Neuronal stem cell (in vitro differentiated cells): ENCODE data around the gene DPYSL4.

Source experiments
- DNase-seq: peaks from one replicate; pipeline ENCODE4 v3.0.0-alpha.2; 2013; ENCODE audit warnings: low spot score
- H2AFZ ChIP-seq: one replicate; pipeline ENCODE4 v1.6.1; 2013; ENCODE audit warnings: mild to moderate bottlenecking, low read length, inconsistent platforms
- H2AK5ac ChIP-seq: 2 replicates; pipeline ENCODE4 v1.6.1; 2013; ENCODE audit warnings: low read depth, mild to moderate bottlenecking, inconsistent platforms, low read length, moderate library complexity, mixed read lengths
- H2BK120ac ChIP-seq: 2 replicates; pipeline ENCODE4 v1.6.1; 2013; ENCODE audit warnings: low read depth, mild to moderate bottlenecking, inconsistent platforms, low read length, moderate library complexity, mixed read lengths
- H2BK12ac ChIP-seq: one replicate; pipeline ENCODE4 v1.6.1; 2013; ENCODE audit warnings: low read length, inconsistent platforms
- H2BK15ac ChIP-seq: 2 replicates; pipeline ENCODE4 v1.6.1; 2013; ENCODE audit warnings: mild to moderate bottlenecking, low read length, inconsistent platforms, mixed read lengths
- H2BK5ac ChIP-seq: one replicate; pipeline ENCODE4 v1.6.1; 2013; ENCODE audit warnings: inconsistent platforms, mild to moderate bottlenecking, low read length, moderate library complexity
- H3K14ac ChIP-seq: one replicate; pipeline ENCODE4 v1.6.1; 2013; ENCODE audit warnings: low read length, inconsistent platforms
- H3K18ac ChIP-seq: 2 replicates; pipeline ENCODE4 v1.6.1; 2013; ENCODE audit warnings: low read length, inconsistent platforms
- H3K23ac ChIP-seq: 2 replicates; pipeline ENCODE4 v1.6.1; 2013; ENCODE audit warnings: low read depth, mild to moderate bottlenecking, mixed read lengths, low read length, inconsistent platforms; ENCODE audit not compliant: poor library complexity
- H3K27ac ChIP-seq: replicated peaks from 3 replicates; pipeline ENCODE4 v1.5.1; 2013; ENCODE audit warnings: low read length, inconsistent platforms
- H3K27me3 ChIP-seq, 3 experiments: 2 replicates each; pipeline ENCODE4 v1.6.1; 2013; ENCODE audit warnings: low read length in 3 of 3, mild to moderate bottlenecking in 2 of 3, inconsistent platforms in 1 of 3, low read depth in 1 of 3, mixed read lengths in 1 of 3, moderate library complexity in 1 of 3; ENCODE audit not compliant: control insufficient read depth in 3 of 3, insufficient read depth in 3 of 3
- H3K36me3 ChIP-seq, 2 donors: replicated peaks in 1 of 2; 2 replicates each; pipeline ENCODE4 v1.6.1; 2013; ENCODE audit warnings: low read length in 2 of 2; ENCODE audit not compliant: control insufficient read depth in 2 of 2, insufficient read depth in 2 of 2
- H3K4ac ChIP-seq: 2 replicates; pipeline ENCODE4 v1.6.1; 2013; ENCODE audit warnings: inconsistent platforms, mild to moderate bottlenecking, low read length, moderate library complexity
- H3K4me1 ChIP-seq, 2 donors: 1 replicate in 1 of 2; 2 replicates in 1 of 2; pipeline ENCODE4 v1.6.1; 2013; ENCODE audit warnings: low read length in 2 of 2, low read depth in 1 of 2; ENCODE audit not compliant: control insufficient read depth in 2 of 2, insufficient read depth in 1 of 2
- H3K4me2 ChIP-seq: one replicate; pipeline ENCODE4 v1.6.1; 2013; ENCODE audit warnings: mild to moderate bottlenecking, low read length, inconsistent platforms; ENCODE audit not compliant: insufficient read depth, poor library complexity, severe bottlenecking
- H3K4me3 ChIP-seq, 2 donors: 2 replicates each; pipeline ENCODE4 v1.5.1; 2013; ENCODE audit warnings: low read length in 2 of 2, mild to moderate bottlenecking in 2 of 2, inconsistent platforms in 1 of 2, moderate library complexity in 1 of 2
- H3K79me1 ChIP-seq: one replicate; pipeline ENCODE4 v1.6.1; 2013; ENCODE audit warnings: low read depth, mild to moderate bottlenecking, inconsistent platforms, low read length, moderate library complexity
- H3K9ac ChIP-seq: one replicate; pipeline ENCODE4 v1.6.1; 2013; ENCODE audit warnings: mild to moderate bottlenecking, low read depth, low read length, inconsistent platforms; ENCODE audit not compliant: poor library complexity
- H3K9me3 ChIP-seq, 2 donors: replicated peaks in 1 of 2; 2 replicates each; pipeline versions ENCODE3 to v1.6.1; 2013; ENCODE audit warnings: low read length in 2 of 2, mild to moderate bottlenecking in 2 of 2, inconsistent platforms in 1 of 2, low read depth in 1 of 2, mixed read lengths in 1 of 2, moderate library complexity in 1 of 2; ENCODE audit not compliant: control insufficient read depth in 2 of 2, insufficient read depth in 1 of 2
- H4K8ac ChIP-seq: one replicate; pipeline ENCODE4 v1.6.1; 2013; ENCODE audit warnings: low read depth, mild to moderate bottlenecking, inconsistent platforms, low read length, moderate library complexity
- H4K91ac ChIP-seq: one replicate; pipeline ENCODE4 v1.6.1; 2013; ENCODE audit warnings: low read length, low read depth, mild to moderate bottlenecking, inconsistent platforms; ENCODE audit not compliant: poor library complexity
- WGBS, 2 donors: extraction: QIAGEN DNeasy Blood & Tissue Kit; methylation state at CpG; one replicate each; pipeline ENCODE4 v1.1.7; 2013; ENCODE audit warnings: missing lambda C conversion rate in 2 of 2, mixed read lengths in 1 of 2; ENCODE audit not compliant: insufficient read length in 2 of 2, insufficient replicate concordance in 1 of 2; ENCODE audit errors: extremely low coverage in 2 of 2; 5-methylcytosine and 5-hydroxymethylcytosine counted together

The DPYSL4 gene

DNA sequence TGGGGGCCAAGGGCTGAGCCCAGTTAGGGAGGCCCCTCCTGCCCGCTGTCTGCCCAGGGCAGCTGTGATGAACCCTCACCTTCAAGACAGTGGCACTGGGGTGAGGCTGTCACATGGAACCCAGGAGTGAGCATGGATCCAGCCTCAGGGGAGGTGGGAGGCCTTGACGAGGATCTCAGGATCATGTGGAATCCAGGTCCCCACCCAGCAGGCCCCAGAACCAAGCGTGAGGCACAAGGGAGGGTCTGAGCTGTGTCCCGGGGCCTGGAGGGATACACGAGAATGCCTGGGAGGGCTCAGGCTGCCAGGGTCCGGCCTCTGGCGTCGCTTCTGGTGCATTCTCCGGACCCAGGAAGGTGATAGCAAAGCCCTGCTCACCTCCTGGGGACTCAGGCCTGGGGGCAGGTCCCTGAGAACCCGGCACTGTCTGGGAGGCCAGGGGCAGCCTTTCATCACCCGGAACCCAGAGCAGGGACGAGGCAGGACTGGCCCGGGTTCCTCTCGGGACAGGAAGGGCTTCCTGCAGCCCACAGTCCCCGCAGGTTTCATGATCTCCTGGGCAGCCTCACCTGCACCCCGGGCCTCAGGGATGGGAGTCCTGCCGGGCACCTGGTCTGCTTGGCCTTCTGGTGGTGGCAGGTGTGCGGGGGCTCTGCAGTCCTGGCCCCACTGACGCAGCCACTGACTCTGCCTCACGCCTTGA, 17.5 kb downstream of the DPYSL4 start:
- no peaks in the 10 kb centered on the region for H3K9me3 ChIP-seq
- no peak overlapping the region for H2BK120ac ChIP-seq
- peak overlapping the region; percentile 82 for H4K8ac ChIP-seq
- DNase-seq, result no peak
- no peaks in the 10 kb centered on the region for H3K27me3 ChIP-seq
- no peak overlapping the region for H3K9ac ChIP-seq
- H3K4me2 ChIP-seq, result no peak overlapping the region
- WGBS, 2 donors, result no CpG with 5 or more reads among the region's 20 CpGs
- no peak overlapping the region for H2BK15ac ChIP-seq
- H3K27ac ChIP-seq, result no peak overlapping the region
- H3K4me3 ChIP-seq, result no peak overlapping the region
- H4K91ac ChIP-seq, result no peak overlapping the region
- peak overlapping the region; percentile 55 for H3K23ac ChIP-seq
- no peak overlapping the region for H2BK12ac ChIP-seq
- no peak overlapping the region for H3K18ac ChIP-seq
- no peak overlapping the region for H3K4ac ChIP-seq
- H2BK5ac ChIP-seq, result peak overlapping the region; percentile 24
- H3K36me3 ChIP-seq, result peaks cover 20 to 63% of the 10 kb centered on the region in 2 donors
- no peaks in the 10 kb centered on the region for H3K79me1 ChIP-seq
- no peak overlapping the region for H2AFZ ChIP-seq
- H2AK5ac ChIP-seq, result no peak overlapping the region
- peak overlapping the region; percentile 38 for H3K14ac ChIP-seq
- H3K4me1 ChIP-seq, result no peaks in the 10 kb centered on the region

DNA sequence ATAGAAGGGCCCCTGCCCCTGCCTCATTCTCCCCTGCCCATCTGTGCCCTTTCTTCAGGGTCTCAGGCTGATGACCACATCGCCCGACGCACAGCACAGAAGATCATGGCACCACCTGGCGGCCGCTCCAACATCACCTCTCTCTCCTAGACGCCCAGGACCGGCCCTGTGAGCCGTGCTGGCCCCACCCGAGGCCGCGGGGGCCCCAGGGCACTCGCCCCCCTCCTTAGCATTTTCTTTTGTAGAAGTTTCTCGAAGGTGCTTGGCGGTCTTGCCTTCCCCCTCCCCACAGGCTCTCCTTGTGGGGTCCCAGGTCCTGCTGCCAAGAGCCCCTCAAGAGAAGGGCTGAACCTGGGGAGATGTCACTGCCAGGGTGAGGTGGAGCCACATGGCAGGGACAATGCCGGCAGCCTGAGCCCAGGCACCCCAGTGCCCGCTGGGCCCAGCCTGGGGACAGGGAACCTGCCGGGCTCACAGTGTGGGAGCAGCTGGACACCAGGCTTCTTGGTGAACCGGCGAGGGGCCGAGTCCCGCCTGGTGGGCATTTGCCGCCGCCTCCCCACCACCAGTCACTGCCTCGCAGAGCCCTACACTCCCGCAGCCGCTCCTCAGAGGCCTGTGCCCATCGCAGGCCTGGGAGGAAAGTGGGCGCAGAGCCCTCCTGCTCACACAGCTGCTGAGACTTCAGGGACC, 18.2 kb downstream of the DPYSL4 start:
- Histone ChIP-seq H3K27ac (no peak overlapping the region), H2BK12ac (no peak overlapping the region), H3K4me2 (no peak overlapping the region), H2AK5ac (peak overlapping the region; percentile 63), H3K9me3 (no peaks in the 10 kb centered on the region), H4K8ac (peak overlapping the region; percentile 82), H3K23ac (peak overlapping the region; percentile 55), H3K79me1 (no peaks in the 10 kb centered on the region), H3K4me1 (no peaks in the 10 kb centered on the region), H3K9ac (no peak overlapping the region), H3K18ac (peak overlapping the region; percentile 11), H3K14ac (no peak overlapping the region), H2BK15ac (no peak overlapping the region), H2BK5ac (peak overlapping the region; percentile 24), H3K4me3 (no peak overlapping the region), H4K91ac (no peak overlapping the region), H2AFZ (no peak overlapping the region), H3K27me3 (no peaks in the 10 kb centered on the region), H3K36me3 (peaks cover 20 to 57% of the 10 kb centered on the region in 2 donors), H3K4ac (no peak overlapping the region), H2BK120ac (no peak overlapping the region)
- no peak for DNase-seq
- no CpG with 5 or more reads among the region's 28 CpGs for WGBS, 2 donors

DNA sequence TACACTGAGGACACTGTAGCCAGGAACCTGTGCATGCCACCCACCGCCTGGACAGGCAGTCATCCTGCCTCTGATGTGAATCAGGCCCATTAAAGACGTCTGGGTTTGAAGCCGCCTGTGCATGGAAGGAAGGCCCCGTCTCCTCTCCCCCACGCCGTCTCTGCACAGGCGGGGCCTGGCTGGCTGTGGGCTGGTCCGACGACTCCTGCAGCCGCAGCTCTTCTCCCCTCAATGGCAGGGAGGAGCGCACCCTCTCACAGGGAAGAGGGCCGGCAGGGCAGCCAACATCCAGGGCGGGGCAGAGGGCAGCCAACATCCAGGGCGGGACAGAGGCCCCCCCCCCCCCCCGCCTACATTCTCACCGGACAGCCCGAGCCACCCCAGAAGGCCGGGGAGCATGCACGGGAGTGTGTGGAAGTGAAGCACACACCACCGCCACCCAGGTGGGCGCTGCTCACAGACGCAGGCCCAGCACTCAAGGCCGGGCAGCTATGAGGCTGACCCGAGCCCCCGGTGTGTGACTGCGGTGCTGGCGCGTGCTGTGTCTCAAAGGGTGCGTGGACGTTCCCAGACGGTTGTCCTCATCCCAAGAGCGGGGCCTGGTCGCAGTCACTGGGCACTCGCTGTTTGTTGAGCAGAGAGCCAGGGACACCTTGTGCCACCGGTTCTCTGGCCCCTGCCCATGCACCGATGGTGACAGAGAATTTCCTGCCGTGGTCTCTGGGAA, 19.1 kb downstream of the DPYSL4 start:
- Histone ChIP-seq H3K14ac (peak overlapping the region; percentile 38), H3K4me3 (no peak overlapping the region), H3K36me3 (peaks cover 15 to 48% of the 10 kb centered on the region in 2 donors), H3K4me2 (no peak overlapping the region), H2AFZ (no peak overlapping the region), H4K8ac (no peak overlapping the region), H3K27me3 (no peaks in the 10 kb centered on the region), H2BK15ac (no peak overlapping the region), H3K4ac (no peak overlapping the region), H3K9ac (no peak overlapping the region), H2BK5ac (no peak overlapping the region), H2BK120ac (no peak overlapping the region), H3K18ac (no peak overlapping the region), H3K9me3 (no peaks in the 10 kb centered on the region), H3K23ac (peak overlapping the region; percentile 65), H2AK5ac (no peak overlapping the region), H2BK12ac (no peak overlapping the region), H4K91ac (no peak overlapping the region), H3K4me1 (no peaks in the 10 kb centered on the region), H3K27ac (no peak overlapping the region), H3K79me1 (no peaks in the 10 kb centered on the region)
- DNase-seq, result no peak
- no CpG with 5 or more reads among the region's 37 CpGs for WGBS, 2 donors

DNA sequence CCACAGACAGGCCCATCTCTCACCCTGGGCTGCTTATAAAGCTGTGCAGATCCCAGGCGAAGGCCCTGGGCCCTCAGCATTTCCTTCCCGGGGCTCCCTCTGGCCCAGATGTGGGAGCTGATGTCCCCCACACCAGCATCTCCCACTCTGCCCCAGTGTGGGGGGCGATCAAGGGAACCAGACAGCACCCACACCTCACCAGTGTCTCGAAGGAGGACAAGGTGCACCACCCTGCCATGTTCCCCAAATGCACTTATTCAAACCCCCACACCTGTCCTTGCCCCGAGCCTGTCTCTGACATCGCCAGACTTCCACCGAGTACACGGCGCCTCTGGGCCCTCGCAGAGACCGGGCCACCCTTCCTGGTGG, 19.6 kb downstream of the DPYSL4 start:
- H3K4me2 ChIP-seq, result no peak overlapping the region
- no peak overlapping the region for H2AK5ac ChIP-seq
- no peaks in the 10 kb centered on the region for H3K27me3 ChIP-seq
- no peak overlapping the region for H3K27ac ChIP-seq
- no peak overlapping the region for H3K9ac ChIP-seq
- no peaks in the 10 kb centered on the region for H3K79me1 ChIP-seq
- no CpG with 5 or more reads among the region's 11 CpGs for WGBS, 2 donors
- H3K4me1 ChIP-seq, result no peaks in the 10 kb centered on the region
- H2AFZ ChIP-seq, result no peak overlapping the region
- no peak overlapping the region for H2BK12ac ChIP-seq
- peak overlapping the region; percentile 38 for H3K14ac ChIP-seq
- no peak for DNase-seq
- no peak overlapping the region for H2BK15ac ChIP-seq
- no peak overlapping the region for H2BK5ac ChIP-seq
- peaks cover 13 to 42% of the 10 kb centered on the region in 2 donors for H3K36me3 ChIP-seq
- peak overlapping the region; percentile 65 for H3K23ac ChIP-seq
- H3K4me3 ChIP-seq, result no peak overlapping the region
- H3K4ac ChIP-seq, result no peak overlapping the region
- H3K9me3 ChIP-seq, result no peaks in the 10 kb centered on the region
- no peak overlapping the region for H4K8ac ChIP-seq
- no peak overlapping the region for H3K18ac ChIP-seq
- no peak overlapping the region for H4K91ac ChIP-seq
- no peak overlapping the region for H2BK120ac ChIP-seq
